ENCODE measurements around the gene RNF182. TPM values are rescaled to one million over a fixed set of nuclear protein-coding genes. Genes with fewer than 3 reads are reported as not detected.

The RNF182 gene
- total RNA-seq, 2 donors from 2014 or later: 3.2 TPM; not detected in 1

GRCh38 chr6:13910443-13910842 lies 14.3 kb upstream of the RNF182 start:
- Histone ChIP-seq H3K9me3 (no peaks in the 10 kb centered on the region), H3K4me3 (no peak overlapping the region), H3K27me3 (replicated peaks; ENCODE audit: insufficient read depth) (no peaks in the 10 kb centered on the region), H3K36me3 (no peaks in the 10 kb centered on the region), H3K27ac (no peak overlapping the region), H3K4me1 (replicated peaks) (no peaks in the 10 kb centered on the region)
- WGBS: 96% methylated on average over 2 of the region's 2 CpGs
- no peak for DNase-seq (ENCODE audit: low spot score)
- TF ChIP-seq, protein P1, sequence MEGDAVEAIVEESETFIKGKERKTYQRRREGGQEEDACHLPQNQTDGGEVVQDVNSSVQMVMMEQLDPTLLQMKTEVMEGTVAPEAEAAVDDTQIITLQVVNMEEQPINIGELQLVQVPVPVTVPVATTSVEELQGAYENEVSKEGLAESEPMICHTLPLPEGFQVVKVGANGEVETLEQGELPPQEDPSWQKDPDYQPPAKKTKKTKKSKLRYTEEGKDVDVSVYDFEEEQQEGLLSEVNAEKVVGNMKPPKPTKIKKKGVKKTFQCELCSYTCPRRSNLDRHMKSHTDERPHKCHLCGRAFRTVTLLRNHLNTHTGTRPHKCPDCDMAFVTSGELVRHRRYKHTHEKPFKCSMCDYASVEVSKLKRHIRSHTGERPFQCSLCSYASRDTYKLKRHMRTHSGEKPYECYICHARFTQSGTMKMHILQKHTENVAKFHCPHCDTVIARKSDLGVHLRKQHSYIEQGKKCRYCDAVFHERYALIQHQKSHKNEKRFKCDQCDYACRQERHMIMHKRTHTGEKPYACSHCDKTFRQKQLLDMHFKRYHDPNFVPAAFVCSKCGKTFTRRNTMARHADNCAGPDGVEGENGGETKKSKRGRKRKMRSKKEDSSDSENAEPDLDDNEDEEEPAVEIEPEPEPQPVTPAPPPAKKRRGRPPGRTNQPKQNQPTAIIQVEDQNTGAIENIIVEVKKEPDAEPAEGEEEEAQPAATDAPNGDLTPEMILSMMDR (IDR thresholded peaks at IDR 0.05): no peak
- no peak for TF ChIP-seq POLR2A (IDR thresholded peaks at IDR 0.05)
- TF ChIP-seq POLR2AphosphoS5 (IDR thresholded peaks at IDR 0.05): no peak
- intact Hi-C loops (cut with DNase I): no loop called here

DNA sequence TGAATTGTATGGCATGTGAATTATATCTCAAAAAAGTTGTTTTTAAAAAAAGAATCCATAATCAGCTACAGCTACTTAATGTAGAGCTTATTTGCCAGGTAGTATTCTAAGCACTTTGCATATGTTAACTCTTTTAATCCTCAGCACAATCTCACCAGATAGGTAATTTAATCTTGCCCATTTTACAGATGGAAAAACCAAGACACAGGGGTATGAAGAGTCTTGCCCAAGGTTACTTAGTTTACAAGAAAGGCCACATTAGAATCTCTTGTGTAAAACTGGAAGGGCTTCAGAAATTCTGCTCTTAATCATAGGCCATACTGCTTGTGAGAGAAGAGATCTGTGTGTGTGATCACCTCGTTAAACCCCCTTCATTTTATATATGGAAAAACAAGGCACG lies 13.4 kb upstream of the RNF182 start:
- intact Hi-C loops (cut with DNase I): no loop called here
- WGBS: 75% methylated on average over 2 of the region's 2 CpGs
- TF ChIP-seq POLR2A (IDR thresholded peaks at IDR 0.05) (no peak), POLR2AphosphoS5 (IDR thresholded peaks at IDR 0.05) (no peak)
- TF ChIP-seq, protein P1 (IDR thresholded peaks at IDR 0.05): no peak
- Histone ChIP-seq H3K4me1 (replicated peaks) (no peaks in the 10 kb centered on the region), H3K36me3 (no peaks in the 10 kb centered on the region), H3K4me3 (no peak overlapping the region), H3K27me3 (replicated peaks; ENCODE audit: insufficient read depth) (no peaks in the 10 kb centered on the region), H3K27ac (no peak overlapping the region), H3K9me3 (no peaks in the 10 kb centered on the region)
- DNase-seq (ENCODE audit: low spot score): no peak

DNA sequence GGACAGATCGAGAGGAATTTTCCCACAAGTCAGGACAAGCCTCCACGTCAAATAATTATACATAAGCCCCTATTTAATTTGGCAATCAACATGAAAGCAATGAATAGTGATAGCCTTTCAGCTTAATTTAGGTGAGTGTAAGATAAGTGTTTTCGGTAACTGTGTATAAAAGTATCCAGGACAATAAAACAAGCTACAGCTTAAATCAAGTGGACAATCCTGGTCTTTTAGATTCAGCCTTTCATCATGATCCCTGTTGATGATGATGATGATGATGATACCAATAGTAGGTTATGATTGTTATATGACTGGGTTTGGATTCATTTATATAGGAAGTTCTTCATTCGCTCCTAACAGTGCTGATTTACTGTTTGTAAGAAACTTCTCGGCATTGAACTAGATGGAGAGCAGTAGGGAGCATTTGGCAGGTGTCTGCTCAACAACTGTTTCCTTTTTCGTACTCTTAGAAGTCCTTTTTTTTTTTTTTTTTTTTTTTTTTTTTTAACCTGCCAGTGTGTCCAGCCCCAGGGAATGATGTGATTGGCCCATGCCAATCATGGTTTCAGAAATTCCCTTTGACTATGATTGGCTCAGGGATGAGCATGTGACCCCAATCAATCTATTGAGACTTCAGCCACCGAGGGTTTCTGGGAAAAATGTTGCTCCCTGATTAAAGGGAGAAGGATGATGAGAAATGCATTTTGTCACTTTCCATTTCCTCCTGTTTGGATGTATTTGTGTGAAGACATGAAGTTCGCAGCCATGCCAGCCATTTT lies 11.3 kb upstream of the RNF182 start:
- no peaks in the 10 kb centered on the region for H3K27me3 ChIP-seq (replicated peaks; ENCODE audit: insufficient read depth)
- TF ChIP-seq POLR2A (IDR thresholded peaks at IDR 0.05) (no peak), POLR2AphosphoS5 (IDR thresholded peaks at IDR 0.05) (no peak)
- TF ChIP-seq, protein P1 (IDR thresholded peaks at IDR 0.05): no peak
- H3K27ac ChIP-seq: no peak overlapping the region
- H3K36me3 ChIP-seq: no peaks in the 10 kb centered on the region
- no peak overlapping the region for H3K4me3 ChIP-seq
- 77% methylated on average over 8 of the region's 8 CpGs for WGBS
- no peak for DNase-seq (ENCODE audit: low spot score)
- intact Hi-C loops (cut with DNase I): no loop called here
- H3K9me3 ChIP-seq: no peaks in the 10 kb centered on the region
- H3K4me1 ChIP-seq (replicated peaks): no peaks in the 10 kb centered on the region

DNA sequence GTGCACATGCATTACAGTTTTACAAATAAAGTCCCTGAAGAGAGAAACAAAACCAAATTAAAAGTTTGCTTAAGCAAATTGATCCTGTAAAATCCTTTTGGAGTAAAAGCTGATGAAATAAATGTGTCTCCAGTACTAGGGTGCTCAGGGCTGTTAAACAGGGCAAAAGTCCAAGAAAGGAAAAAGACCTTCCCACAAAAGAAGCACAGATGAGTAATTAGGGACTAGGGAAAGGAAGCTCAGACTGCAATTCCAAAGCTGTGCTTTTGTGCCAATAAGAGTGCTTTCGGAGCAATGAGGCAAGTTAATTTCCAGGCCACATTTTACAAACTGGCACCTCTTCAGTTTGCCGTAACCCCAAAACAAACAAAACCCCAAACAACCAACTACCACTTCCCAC lies 10.4 kb upstream of the RNF182 start:
- intact Hi-C loops (cut with DNase I): no loop called here
- no peak for TF ChIP-seq POLR2AphosphoS5 (IDR thresholded peaks at IDR 0.05)
- TF ChIP-seq, protein P1 (IDR thresholded peaks at IDR 0.05): no peak
- TF ChIP-seq POLR2A (IDR thresholded peaks at IDR 0.05): no peak
- WGBS: 24% methylated on average over 2 of the region's 2 CpGs
- Histone ChIP-seq H3K9me3 (no peaks in the 10 kb centered on the region), H3K27ac (no peak overlapping the region), H3K27me3 (replicated peaks; ENCODE audit: insufficient read depth) (no peaks in the 10 kb centered on the region), H3K4me3 (no peak overlapping the region), H3K36me3 (no peaks in the 10 kb centered on the region), H3K4me1 (replicated peaks) (no peaks in the 10 kb centered on the region)
- no peak for DNase-seq (ENCODE audit: low spot score)

Data from prostate gland (tissue), 2 donors.